Measurements from ENCODE around the gene TMEM101.
"Not testable (repeated sequence)": the region's sequence is repeated elsewhere in the genome, so short reads cannot be mapped to it uniquely, and the experiment has no call there.

The TMEM101 gene

GRCh38 chr17:43974382-43975266 lies 40.1 kb downstream of the TMEM101 start:
- DNase-seq (ENCODE audit: low spot score), result no peak

GRCh38 chr17:43972444-43973212 lies 42.1 kb downstream of the TMEM101 start:
- not testable (repeated sequence) for DNase-seq (ENCODE audit: low spot score)

GRCh38 chr17:43971436-43971835 lies 43.3 kb downstream of the TMEM101 start:
- DNase-seq (ENCODE audit: low spot score), result not testable (repeated sequence)

- no peak for DNase-seq (ENCODE audit: low spot score)
These were observed 44.4 kb downstream of the TMEM101 start for GRCh38 chr17:43970366-43970765.

GRCh38 chr17:43967251-43967875 lies 47.4 kb downstream of the TMEM101 start:
- DNase-seq (ENCODE audit: low spot score), result no peak

GRCh38 chr17:43966276-43966675 lies 48.5 kb downstream of the TMEM101 start:
- DNase-seq (ENCODE audit: low spot score), result no peak

- DNase-seq (ENCODE audit: low spot score), result no peak
These were observed 52.3 kb downstream of the TMEM101 start for GRCh38 chr17:43962479-43962878.

- no peak for DNase-seq (ENCODE audit: low spot score)
These were observed 52.8 kb downstream of the TMEM101 start for GRCh38 chr17:43961954-43962353.

- DNase-seq (ENCODE audit: low spot score), result not testable (repeated sequence)
These were observed 53.5 kb downstream of the TMEM101 start for GRCh38 chr17:43961292-43961691.
